NOMO-1 treated with DMSO at 0.1 percent for 48 hours (cell line): ENCODE measurements around the gene BAD.
A peak's percentile ranks its signal among the peaks of the same experiment; 100 is the strongest.

Experiments used
- DNase-seq: peaks from one replicate; lab custom pipeline; 2025; ENCODE audit not compliant: unreplicated experiment; lab: John Stamatoyannopoulos, UW

Gene BAD

GRCh38 chr11:64297699-64298358 is 13.4 kb upstream of the BAD start:
- no peak for DNase-seq

GRCh38 chr11:64296830-64297698 is 12.6 kb upstream of the BAD start:
- DNase-seq = no peak

- DNase-seq = no peak
These were observed 11.8 kb upstream of the BAD start for GRCh38 chr11:64296236-64296635.

GRCh38 chr11:64295760-64296159 is 11.3 kb upstream of the BAD start:
- no peak for DNase-seq

GRCh38 chr11:64294774-64295173 is 10.3 kb upstream of the BAD start:
- DNase-seq = no peak

GRCh38 chr11:64292460-64293254 is 8.2 kb upstream of the BAD start:
- DNase-seq = no peak

GRCh38 chr11:64291752-64292459 is 7.4 kb upstream of the BAD start:
- no peak for DNase-seq

- no peak for DNase-seq
These were observed 6.8 kb upstream of the BAD start, which contains the start of gene KCNK4 for GRCh38 chr11:64291262-64291751. Gene KCNK4 (plus strand): TSS chr11:64291302. CDS start chr11:64293019, 1,717 bp downstream.

- DNase-seq = no peak
These were observed 6.1 kb upstream of the BAD start for GRCh38 chr11:64290352-64291261.

GRCh38 chr11:64289002-64289564 is 4.6 kb upstream of the BAD start:
- no peak for DNase-seq

- DNase-seq = no peak
These were observed 3.9 kb upstream of the BAD start for GRCh38 chr11:64288353-64288750.

GRCh38 chr11:64287676-64288352 is 3.3 kb upstream of the BAD start:
- DNase-seq = no peak

GRCh38 chr11:64286801-64287159 is 2.3 kb upstream of the BAD start:
- DNase-seq = no peak

GRCh38 chr11:64285885-64286800 is 1.7 kb upstream of the BAD start:
- no peak for DNase-seq

GRCh38 chr11:64284962-64285884 is 758 bp upstream of the BAD start, which contains the start of gene GPR137:
Gene GPR137 (plus strand): TSS chr11:64285848. CDS start chr11:64286525, 677 bp downstream.
- DNase-seq = peak; percentile 63

GRCh38 chr11:64283092-64283491 is 1.4 kb downstream of the BAD start:
- no peak for DNase-seq
